Thyroid gland (tissue), 4 donors: Measurements from ENCODE around the gene ERLIN1.

Experiments used
- POLR2A ChIP-seq, 2 donors: fragments of 450-650 bp; IDR thresholded peaks; one replicate each; pipeline ENCODE4 v1.6.1; 2017; ENCODE audit warnings: antibody characterized with exemption in 2 of 2, mild to moderate bottlenecking in 2 of 2, moderate library complexity in 1 of 2
- TF ChIP-seq, protein P1 (sequence below), 6 experiments: fragments of 200-600 bp in 3 of 6; fragments of 450-650 bp in 3 of 6; sonication (generic) in 3 of 6; IDR thresholded peaks; one replicate each; pipeline ENCODE4 v1.5.1; 2016 to 2019; ENCODE audit warnings: antibody characterized with exemption in 6 of 6, mild to moderate bottlenecking in 2 of 6, inconsistent platforms in 1 of 6, moderate library complexity in 1 of 6

- no peak for TF ChIP-seq POLR2A (IDR thresholded peaks at IDR 0.05)
- TF ChIP-seq, protein P1, sequence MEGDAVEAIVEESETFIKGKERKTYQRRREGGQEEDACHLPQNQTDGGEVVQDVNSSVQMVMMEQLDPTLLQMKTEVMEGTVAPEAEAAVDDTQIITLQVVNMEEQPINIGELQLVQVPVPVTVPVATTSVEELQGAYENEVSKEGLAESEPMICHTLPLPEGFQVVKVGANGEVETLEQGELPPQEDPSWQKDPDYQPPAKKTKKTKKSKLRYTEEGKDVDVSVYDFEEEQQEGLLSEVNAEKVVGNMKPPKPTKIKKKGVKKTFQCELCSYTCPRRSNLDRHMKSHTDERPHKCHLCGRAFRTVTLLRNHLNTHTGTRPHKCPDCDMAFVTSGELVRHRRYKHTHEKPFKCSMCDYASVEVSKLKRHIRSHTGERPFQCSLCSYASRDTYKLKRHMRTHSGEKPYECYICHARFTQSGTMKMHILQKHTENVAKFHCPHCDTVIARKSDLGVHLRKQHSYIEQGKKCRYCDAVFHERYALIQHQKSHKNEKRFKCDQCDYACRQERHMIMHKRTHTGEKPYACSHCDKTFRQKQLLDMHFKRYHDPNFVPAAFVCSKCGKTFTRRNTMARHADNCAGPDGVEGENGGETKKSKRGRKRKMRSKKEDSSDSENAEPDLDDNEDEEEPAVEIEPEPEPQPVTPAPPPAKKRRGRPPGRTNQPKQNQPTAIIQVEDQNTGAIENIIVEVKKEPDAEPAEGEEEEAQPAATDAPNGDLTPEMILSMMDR (IDR thresholded peaks at IDR 0.05), result no peak
Observed at GRCh38 chr10:100162696-100163095, 23.1 kb downstream of the ERLIN1 start.
